ENCODE results near the gene CDH4.
"Not testable (repeated sequence)": the region's sequence is repeated elsewhere in the genome, so short reads cannot be mapped to it uniquely, and the experiment has no call there.

The CDH4 gene

DNA sequence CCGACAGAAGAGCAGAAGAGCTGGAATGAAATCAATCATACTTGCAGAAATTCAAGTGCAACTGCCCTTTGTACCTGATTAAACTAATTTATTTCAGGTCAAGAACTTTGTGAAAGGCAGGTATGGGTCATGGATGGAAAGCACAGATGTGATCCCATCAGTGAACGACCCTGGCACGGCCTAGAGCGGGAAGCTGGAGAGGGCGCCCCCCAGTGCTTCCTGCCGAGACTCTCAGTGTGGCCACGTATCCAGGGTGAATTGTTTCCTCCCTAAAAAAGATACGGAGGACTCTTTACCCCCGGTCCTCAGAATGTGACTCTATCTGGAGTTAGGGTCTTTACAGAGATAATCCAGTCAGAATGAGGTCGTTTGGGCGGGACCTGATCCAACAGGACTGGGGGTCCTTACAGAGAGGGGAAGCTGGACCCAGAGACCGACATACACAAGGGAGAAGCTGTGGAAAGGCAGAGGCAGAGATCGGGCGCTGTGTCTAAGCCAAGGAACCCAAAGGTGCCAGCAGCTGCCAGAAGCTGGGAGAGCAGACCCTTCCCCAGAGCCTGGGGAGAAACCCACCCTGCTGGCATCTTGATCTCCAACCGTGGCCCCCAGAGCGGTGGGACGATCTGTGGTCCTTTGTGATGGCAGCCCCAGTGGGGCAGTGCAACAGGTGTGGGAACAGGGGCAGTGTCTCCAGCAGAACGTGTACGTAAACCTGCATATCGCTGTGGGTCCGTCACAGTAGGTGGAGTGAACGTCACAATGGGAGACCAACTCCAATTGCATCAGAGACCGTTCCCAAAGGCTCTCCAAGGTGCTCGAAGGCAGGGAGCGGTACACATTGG is 721.7 kb downstream of the CDH4 start:
- no peak for DNase-seq (ENCODE audit: low read depth, low spot score)

DNA sequence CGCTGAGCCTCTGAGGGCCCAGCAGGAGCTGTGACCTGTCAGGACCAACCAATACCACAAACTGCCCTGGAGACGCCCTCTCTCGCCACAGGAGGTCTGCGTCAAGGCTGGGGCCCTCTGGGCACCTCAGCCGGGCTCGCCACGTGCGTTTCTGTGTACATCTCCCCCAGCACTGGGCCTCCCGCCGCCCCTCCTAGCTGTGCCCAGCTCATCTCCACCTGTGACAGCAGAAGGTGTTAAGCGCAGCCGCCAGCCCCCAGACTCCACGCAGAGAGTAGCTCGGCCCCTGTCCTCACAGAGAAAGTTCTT is 722.2 kb downstream of the CDH4 start:
- DNase-seq (ENCODE audit: low read depth, low spot score), result no peak

- DNase-seq (ENCODE audit: low read depth, low spot score), result no peak
Observed at GRCh38 chr20:61975407-61976129, 723.5 kb downstream of the CDH4 start.

DNA sequence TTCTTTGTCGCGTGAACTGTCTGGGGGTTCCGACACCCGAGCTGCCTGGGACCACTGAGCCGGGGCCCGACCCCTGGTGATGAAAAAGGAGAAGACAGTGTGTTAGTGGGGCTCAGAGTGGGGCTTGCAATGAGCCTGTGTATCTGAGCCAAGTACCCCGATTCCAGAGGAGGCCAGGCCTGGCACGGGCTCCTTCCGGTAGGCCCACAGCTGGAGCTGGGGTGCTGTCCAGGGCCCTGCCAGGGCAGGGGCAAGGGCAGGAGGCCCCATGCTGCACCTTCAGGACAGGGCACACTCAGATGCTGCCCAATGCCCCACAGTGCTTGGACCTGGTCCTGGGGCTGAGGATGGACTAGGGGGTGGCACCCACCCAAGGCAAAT is 724.2 kb downstream of the CDH4 start:
- no peak for DNase-seq (ENCODE audit: low read depth, low spot score)

- DNase-seq (ENCODE audit: low read depth, low spot score), result no peak
Observed at GRCh38 chr20:61976644-61977418, 724.8 kb downstream of the CDH4 start.

DNA sequence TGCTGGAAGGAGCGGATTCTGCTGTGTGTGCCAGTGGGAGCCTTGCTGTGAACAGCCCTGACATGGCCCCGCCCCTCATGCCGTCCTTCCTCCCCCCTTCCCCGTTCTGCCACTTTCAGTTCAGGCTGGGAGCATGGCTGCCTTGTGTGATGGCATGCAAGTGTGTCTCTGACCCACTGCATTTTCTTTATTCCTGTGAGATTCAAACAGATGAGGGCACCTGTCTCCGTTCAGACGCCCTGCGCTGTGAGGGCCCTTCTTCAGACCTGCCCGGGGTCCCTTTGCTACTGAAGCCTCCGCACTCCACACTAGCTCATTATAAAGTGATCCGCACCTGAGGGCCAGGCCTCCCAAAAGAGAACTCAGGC is 725.3 kb downstream of the CDH4 start:
- no peak for DNase-seq (ENCODE audit: low read depth, low spot score)

DNA sequence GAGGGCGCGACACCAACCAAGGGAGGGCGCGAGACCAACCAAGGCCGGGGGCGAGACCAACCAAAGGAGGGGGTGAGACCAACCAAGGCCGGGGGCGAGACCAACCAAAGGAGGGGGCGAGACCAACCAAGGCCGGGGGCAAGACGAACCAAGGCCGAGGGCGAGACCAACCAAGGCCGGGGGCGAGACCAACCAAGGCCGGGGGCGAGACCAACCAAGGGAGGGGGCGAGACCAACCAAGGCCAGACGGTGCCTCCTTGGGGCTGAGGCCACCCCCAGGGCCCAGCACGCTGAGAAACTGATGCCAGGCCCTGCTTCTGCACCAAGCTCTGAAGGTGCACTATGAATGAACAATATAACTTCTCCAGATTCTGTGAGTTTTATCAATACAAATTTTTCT is 726.4 kb downstream of the CDH4 start:
- DNase-seq (ENCODE audit: low read depth, low spot score), result no peak

GRCh38 chr20:61979090-61979489 is 727.0 kb downstream of the CDH4 start:
- DNase-seq (ENCODE audit: low read depth, low spot score), result no peak

DNA sequence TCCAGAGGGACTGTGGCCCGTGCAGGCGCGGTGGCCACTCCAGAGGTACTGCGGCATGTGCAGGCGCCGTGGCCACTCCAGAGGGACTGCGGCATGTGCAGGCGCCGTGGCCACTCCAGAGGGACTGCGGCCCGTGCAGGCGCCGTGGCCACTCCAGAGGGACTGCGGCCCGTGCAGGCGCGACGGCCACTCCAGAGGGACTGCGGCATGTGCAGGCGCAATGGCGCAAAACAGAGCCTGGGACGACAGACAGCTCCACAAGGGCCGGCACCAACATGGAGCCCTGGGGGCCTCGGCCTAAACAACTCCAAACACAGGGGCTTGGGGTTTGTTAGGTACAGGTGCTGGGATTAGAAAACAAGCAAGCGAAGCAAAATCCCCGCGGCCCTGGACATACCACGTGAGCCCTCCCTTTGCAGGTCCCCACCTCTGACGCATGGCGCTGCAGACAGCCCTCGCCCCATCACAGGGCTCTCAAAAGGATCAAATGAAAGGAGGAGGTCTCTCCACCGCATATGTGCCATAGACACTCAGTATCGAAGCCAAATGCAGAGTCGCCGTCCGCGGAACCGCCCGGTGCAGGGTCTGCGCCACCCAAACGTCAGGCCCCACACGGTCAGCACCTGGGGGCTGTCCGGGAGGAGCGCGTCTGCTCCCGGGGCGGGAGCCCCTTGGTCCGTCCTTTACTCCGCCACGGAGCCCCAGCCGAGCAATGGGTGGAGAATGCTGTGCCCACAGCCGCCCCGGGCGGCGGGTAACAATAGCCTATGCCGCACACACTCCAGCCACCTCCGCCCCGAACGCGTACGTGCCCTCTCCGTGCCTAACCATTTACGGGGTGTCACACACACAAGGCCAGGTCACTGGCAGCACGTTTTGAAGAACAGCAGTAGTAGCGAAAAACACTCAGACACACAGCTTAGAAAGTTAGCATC is 727.9 kb downstream of the CDH4 start:
- DNase-seq (ENCODE audit: low read depth, low spot score), result no peak

- no peak for DNase-seq (ENCODE audit: low read depth, low spot score)
Observed at GRCh38 chr20:61980647-61981583, 728.9 kb downstream of the CDH4 start.

DNA sequence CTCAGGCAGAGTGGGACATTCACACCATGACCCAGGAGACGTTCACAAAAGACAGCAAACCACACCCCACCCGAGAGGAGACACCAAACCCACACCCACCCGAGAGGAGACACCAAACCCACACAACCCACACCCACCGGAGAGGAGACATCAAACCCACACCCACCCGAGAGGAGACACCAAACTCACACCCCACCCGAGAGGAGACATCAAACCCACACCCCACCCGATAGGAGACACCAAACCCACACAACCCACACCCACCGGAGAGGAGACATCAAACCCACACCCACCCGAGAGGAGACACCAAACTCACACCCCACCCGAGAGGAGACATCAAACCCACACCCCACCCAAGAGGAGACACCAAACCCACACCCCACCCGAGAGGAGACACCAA is 729.6 kb downstream of the CDH4 start:
- not testable (repeated sequence) for DNase-seq (ENCODE audit: low read depth, low spot score)

GRCh38 chr20:61982191-61982950 is 730.3 kb downstream of the CDH4 start:
- no peak for DNase-seq (ENCODE audit: low read depth, low spot score)

- DNase-seq (ENCODE audit: low read depth, low spot score), result no peak
Observed at GRCh38 chr20:61982951-61983315, 730.9 kb downstream of the CDH4 start.

DNA sequence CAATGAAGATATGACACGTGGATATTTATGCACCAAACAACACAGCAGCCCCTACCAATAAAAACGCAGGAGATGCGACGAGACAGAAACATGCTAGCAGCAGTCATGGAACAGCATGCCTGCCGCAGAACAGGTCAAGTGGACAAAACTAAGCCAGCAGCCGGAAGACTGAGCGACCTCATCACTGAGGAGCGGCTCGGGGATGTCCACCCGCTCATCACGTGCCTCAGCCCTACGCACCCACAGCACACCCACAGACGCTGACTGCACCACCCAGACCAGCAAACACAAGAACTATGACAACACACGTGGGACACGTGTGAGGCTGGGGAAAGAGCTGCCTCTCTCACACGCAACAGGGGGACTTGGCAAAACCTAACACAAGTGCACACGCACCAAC is 731.9 kb downstream of the CDH4 start:
- DNase-seq (ENCODE audit: low read depth, low spot score), result no peak

DNA sequence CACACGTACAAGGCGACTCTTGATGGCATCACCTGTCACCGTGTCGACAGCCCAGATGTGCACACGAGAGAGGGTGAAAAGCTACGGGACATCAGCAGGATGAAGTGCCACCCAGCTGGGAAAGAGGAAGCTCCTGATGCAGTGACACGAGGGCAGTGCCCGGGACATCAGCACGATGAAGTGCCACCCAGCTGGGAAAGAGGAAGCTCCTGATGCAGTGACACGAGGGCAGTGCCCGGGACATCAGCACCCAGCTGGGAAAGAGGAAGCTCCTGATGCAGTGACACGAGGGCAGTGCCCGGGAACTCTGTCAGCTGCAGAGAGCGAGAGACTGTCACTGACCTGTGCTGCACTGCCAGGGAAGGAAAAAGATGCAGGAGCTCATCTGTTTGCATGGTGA is 732.4 kb downstream of the CDH4 start:
- DNase-seq (ENCODE audit: low read depth, low spot score), result not testable (repeated sequence)

GRCh38 chr20:61985096-61985495 is 733.0 kb downstream of the CDH4 start:
- no peak for DNase-seq (ENCODE audit: low read depth, low spot score)

DNA sequence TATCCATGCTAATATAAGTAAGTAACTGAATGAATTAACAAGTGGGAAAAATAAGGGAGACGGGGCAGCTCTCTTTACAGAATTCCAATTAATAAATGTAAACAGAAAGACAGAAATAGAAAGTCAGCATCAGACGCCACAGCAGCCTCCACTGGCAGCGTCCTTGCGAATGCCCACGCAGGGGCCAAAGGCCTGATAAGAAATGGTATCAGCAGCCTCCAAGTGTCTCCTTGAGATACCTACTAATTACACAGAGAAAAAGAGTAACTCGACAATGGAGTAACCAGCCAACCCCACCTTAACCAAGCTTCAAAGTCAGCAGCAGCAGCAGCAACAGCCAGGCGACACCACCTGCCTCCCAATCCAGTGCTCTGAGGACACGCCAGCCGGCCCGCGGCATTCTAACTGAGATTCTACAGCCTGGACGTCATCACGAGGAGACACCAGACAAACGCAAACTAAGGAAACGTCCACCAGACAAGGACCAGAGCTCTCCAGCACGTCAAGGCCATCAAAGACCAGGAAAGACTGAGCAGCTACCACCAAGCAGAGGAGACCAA is 734.8 kb downstream of the CDH4 start:
- no peak for DNase-seq (ENCODE audit: low read depth, low spot score)

- no peak for DNase-seq (ENCODE audit: low read depth, low spot score)
Observed at GRCh38 chr20:61988665-61989064, 736.6 kb downstream of the CDH4 start.

- no peak for DNase-seq (ENCODE audit: low read depth, low spot score)
Observed at GRCh38 chr20:61989741-61990140, 737.7 kb downstream of the CDH4 start.
